NCI-H2196 (cell line): Measurements from ENCODE around the gene FKBP9.
"Not testable (repeated sequence)": the region's sequence is repeated elsewhere in the genome, so short reads cannot be mapped to it uniquely, and the experiment has no call there.

Source experiments
- DNase-seq: peaks from one replicate; lab custom pipeline; 2025; ENCODE audit not compliant: unreplicated experiment; lab: John Stamatoyannopoulos, UW

FKBP9 gene

GRCh38 chr7:33004104-33004616 is 46.9 kb downstream of the FKBP9 start:
- not testable (repeated sequence) for DNase-seq

- DNase-seq, result not testable (repeated sequence)
These were observed 48.0 kb downstream of the FKBP9 start for GRCh38 chr7:33005193-33005592.

- DNase-seq, result not testable (repeated sequence)
These were observed 48.5 kb downstream of the FKBP9 start for GRCh38 chr7:33005690-33006089.

- no peak for DNase-seq
These were observed 52.5 kb downstream of the FKBP9 start for GRCh38 chr7:33009734-33010133.

- DNase-seq, result no peak
These were observed 55.1 kb downstream of the FKBP9 start for GRCh38 chr7:33012364-33012763.

- no peak for DNase-seq
These were observed 67.0 kb downstream of the FKBP9 start for GRCh38 chr7:33024189-33024757.

GRCh38 chr7:33035776-33036175 is 78.5 kb downstream of the FKBP9 start:
- no peak for DNase-seq

- no peak for DNase-seq
These were observed 81.4 kb downstream of the FKBP9 start for GRCh38 chr7:33038639-33039038.

GRCh38 chr7:33039257-33039902 is 82.1 kb downstream of the FKBP9 start:
- no peak for DNase-seq

GRCh38 chr7:33039903-33040292 is 82.7 kb downstream of the FKBP9 start:
- no peak for DNase-seq

- DNase-seq, result no peak
These were observed 83.7 kb downstream of the FKBP9 start for GRCh38 chr7:33040803-33041516.

- DNase-seq, result no peak
These were observed 84.6 kb downstream of the FKBP9 start for GRCh38 chr7:33041631-33042428.

GRCh38 chr7:33043501-33044400 is 86.5 kb downstream of the FKBP9 start:
- DNase-seq, result no peak

- DNase-seq, result no peak
These were observed 87.1 kb downstream of the FKBP9 start for GRCh38 chr7:33044401-33044718.

- no peak for DNase-seq
These were observed 87.7 kb downstream of the FKBP9 start for GRCh38 chr7:33044986-33045385.

GRCh38 chr7:33048257-33048656 is 91.0 kb downstream of the FKBP9 start:
- DNase-seq, result no peak

GRCh38 chr7:33048704-33049103 is 91.5 kb downstream of the FKBP9 start:
- DNase-seq, result no peak

GRCh38 chr7:33050535-33051318 is 93.5 kb downstream of the FKBP9 start:
- peak; percentile 51 for DNase-seq

- no peak for DNase-seq
These were observed 96.5 kb downstream of the FKBP9 start for GRCh38 chr7:33053721-33054120.
